ENCODE measurements around the gene GIT2. TPM values are rescaled to one million over a fixed set of nuclear protein-coding genes. Genes with fewer than 3 reads are reported as not detected.

GIT2 gene
- total and polyA plus RNA-seq, 2 of the 8 experiments (the other 6 are each of a cell fraction or from before 2014, with no cell fraction given), result 9.6 to 20.7 TPM

DNA sequence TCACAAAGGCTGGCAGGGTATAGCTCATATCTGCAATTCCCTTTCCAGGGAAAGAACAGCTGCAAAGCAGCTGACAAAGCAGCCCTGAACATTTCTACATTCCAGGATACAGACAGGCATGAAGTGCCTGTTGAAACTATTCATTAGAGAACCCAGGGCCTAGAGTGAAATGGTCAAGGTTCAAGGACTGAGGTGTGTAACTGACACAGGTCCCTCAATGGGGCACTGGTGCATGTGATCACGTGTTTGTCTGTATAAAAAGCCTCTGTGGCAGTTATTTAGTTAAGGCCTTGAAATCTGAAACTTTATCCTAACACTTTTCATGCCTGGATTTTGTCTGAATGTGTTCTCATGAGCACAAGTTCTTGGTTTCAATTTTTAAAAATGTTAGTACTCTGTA, 47.1 kb downstream of the GIT2 start (continued):
- TF ChIP-seq NANOG (IDR thresholded peaks at IDR 0.05; ENCODE audit: insufficient read depth, low read depth, low read length, poor library complexity, severe bottlenecking) (no peak), SIX5 (IDR thresholded peaks at IDR 0.05; ENCODE audit: low read depth, low read length) (no peak), BCL11A (IDR thresholded peaks at IDR 0.05; ENCODE audit: low read depth in 2 of 2, low read length in 2 of 2) (no peak)
